GM12878 (cell line): ENCODE measurements around the gene ADAT3. TPM values are rescaled to one million over a fixed set of nuclear protein-coding genes. Genes with fewer than 3 reads are reported as not detected.
A peak's percentile ranks its signal among the peaks of the same experiment; 100 is the strongest.

ENCODE experiments used
- ATAC-seq: fragments of 200-7000 bp; cut with Tn5 transposase; 3 replicates; pipeline ENCODE4 v1.9.1; 2020; ENCODE audit warnings: mild to moderate bottlenecking, moderate library complexity
- BruUV-seq: library from RNA; stranded (reverse); fragments of 400-500 nt; replicated peaks from 2 replicates; lab custom pipeline; 2021; lab: Mats Ljungman, UMichigan
- CTCF ChIA-PET: fragments of 300-600 bp; sonication (Branson Sonifier 250); formaldehyde crosslinking; extraction: SDS; loops from one replicate; lab custom pipeline; 2021; ENCODE audit warnings: inconsistent platforms; lab: Yijun Ruan, JAX
- POLR2A ChIA-PET: fragments of 350-600 bp; formaldehyde crosslinking; extraction: SDS; loops from one replicate; lab custom pipeline; 2021; ENCODE audit warnings: inconsistent platforms; lab: Charles Lee
- RAD21 ChIA-PET: fragments of 300-600 bp; sonication (Branson Sonifier 250); formaldehyde crosslinking; loops from one replicate; lab custom pipeline; 2023; ENCODE audit warnings: antibody characterized with exemption; ENCODE audit not compliant: unreplicated experiment; lab: Charles Lee
- SMC1A ChIA-PET: fragments of 300-600 bp; sonication (Branson Sonifier 250); formaldehyde crosslinking; loops from one replicate; lab custom pipeline; 2023; ENCODE audit not compliant: unreplicated experiment, uncharacterized antibody; lab: Charles Lee
- DNase-seq: peaks from one replicate; pipeline ENCODE4 v3.0.0-alpha.2; 2011; ENCODE audit warnings: low read depth, low spot score
- FAIRE-seq: peaks from 3 replicates; lab custom pipeline; 2011; peaks lifted over from hg19 to GRCh38; lab: Jason Lieb, UNC
- H2AFZ ChIP-seq: 2 replicates; pipeline ENCODE4 v1.6.0; 2011; ENCODE audit warnings: low read depth, low read length, control low read depth; ENCODE audit not compliant: control insufficient read depth
- H3K27ac ChIP-seq: 2 replicates; pipeline ENCODE4 v1.5.1; 2011; ENCODE audit warnings: control low read depth; ENCODE audit not compliant: control insufficient read depth, insufficient read depth
- H3K27me3 ChIP-seq, 2 experiments: replicated peaks in 1 of 2; 2 replicates each; pipeline versions ENCODE4 v1.6.0 to v1.6.1; 2011; ENCODE audit warnings: low read length in 1 of 2; ENCODE audit not compliant: control insufficient read depth in 2 of 2, insufficient read depth in 2 of 2
- H3K36me3 ChIP-seq, 2 experiments: 2 replicates each; pipeline ENCODE4 v1.5.1; 2011; ENCODE audit warnings: low read length in 1 of 2; ENCODE audit not compliant: control insufficient read depth in 2 of 2, insufficient read depth in 2 of 2
- H3K4me1 ChIP-seq: 2 replicates; pipeline ENCODE4 v1.6.1; 2011; ENCODE audit warnings: mild to moderate bottlenecking, low read length, moderate library complexity, mixed read lengths; ENCODE audit not compliant: control insufficient read depth, insufficient read depth
- H3K4me2 ChIP-seq: 2 replicates; pipeline ENCODE4 v1.6.0; 2011; ENCODE audit warnings: control low read depth; ENCODE audit not compliant: control insufficient read depth, insufficient read depth
- H3K4me3 ChIP-seq: fragments of 200-600 bp; sonication (generic); 2 replicates; pipeline ENCODE4 v1.5.1; 2016
- H3K79me2 ChIP-seq: 2 replicates; pipeline ENCODE4 v1.6.0; 2011; ENCODE audit warnings: low read length; ENCODE audit not compliant: control insufficient read depth, insufficient read depth
- H3K9ac ChIP-seq: 2 replicates; pipeline ENCODE4 v1.8.0; 2011; ENCODE audit warnings: low read length, control low read depth, mixed read lengths; ENCODE audit not compliant: control insufficient read depth, insufficient read depth
- H3K9me3 ChIP-seq: replicated peaks from 3 replicates; pipeline ENCODE4 v1.5.1; 2011; ENCODE audit warnings: mild to moderate bottlenecking, low read length; ENCODE audit not compliant: control insufficient read depth, insufficient read depth
- H4K20me1 ChIP-seq: 2 replicates; pipeline ENCODE4 v1.6.0; 2011; ENCODE audit not compliant: control insufficient read depth, insufficient read depth
- KDM1A ChIP-seq: fragments of 200-600 bp; sonication (generic); IDR thresholded peaks from 2 replicates; pipeline ENCODE4 v1.6.1; 2016; ENCODE audit warnings: borderline replicate concordance
- MLLT1 ChIP-seq: fragments of 450-650 bp; IDR thresholded peaks from 2 replicates; pipeline ENCODE4 v1.6.1; 2016; ENCODE audit warnings: mild to moderate bottlenecking
- NR2C2 ChIP-seq: IDR thresholded peaks from 2 replicates; pipeline ENCODE4 v1.6.1; 2011; ENCODE audit warnings: borderline replicate concordance, low read depth; ENCODE audit not compliant: control insufficient read depth, insufficient read length
- ZBTB40 ChIP-seq: fragments of 450-650 bp; IDR thresholded peaks from 2 replicates; pipeline ENCODE4 v1.6.1; 2016; ENCODE audit warnings: mild to moderate bottlenecking, moderate library complexity, borderline replicate concordance
- ZNF207 ChIP-seq: fragments of 450-650 bp; IDR thresholded peaks from 2 replicates; pipeline ENCODE4 v1.6.1; 2014; ENCODE audit warnings: antibody characterized with exemption, mild to moderate bottlenecking, borderline replicate concordance
- WGBS: methylation state at CpG from one replicate; pipeline ENCODE4 v1.1.6; 2016; ENCODE audit warnings: low lambda C conversion rate; ENCODE audit not compliant: insufficient replicate concordance, insufficient coverage; ENCODE audit errors: missing lambda C conversion rate; 5-methylcytosine and 5-hydroxymethylcytosine counted together
- in situ Hi-C: fragments of 300-500 bp; cut with MboI; formaldehyde crosslinking; loops from 9 replicates; pipeline ENCODE4 v1.14.3; 2018; ENCODE audit warnings: mixed read lengths
- intact Hi-C: fragments of 100-400 bp; cut with micrococcal nuclease; formaldehyde crosslinking; loops from one replicate; pipeline ENCODE4 v1.14.2; 2022; ENCODE audit not compliant: unreplicated experiment
- polyA plus RNA-seq, 11 experiments: library from polyadenylated mRNA; depleted of rRNA in 4 of 11; unstranded in 6 of 11; stranded (reverse) in 5 of 11; fragments of >200 nt; fragmentation: Nextera tagmentation in 4 of 11; fragmentation: Illumina TruSeq in 1 of 11; extraction: Ambion mirVana in 4 of 11; extraction: Trizol in 1 of 11; gene quantifications; 1 replicate in 1 of 11; 2 replicates in 10 of 11; pipeline versions ENCODE4 v1.2.1 to v1.2.3, GENCODE V29; 2011 to 2016; ENCODE audit warnings: inconsistent platforms in 2 of 11, missing spikeins in 2 of 11, low read depth in 1 of 11
- total RNA-seq, 4 experiments: library from RNA; depleted of rRNA in 3 of 4; stranded (reverse); fragments of >200 nt in 3 of 4; fragmentation: Illumina TruSeq in 1 of 4; extraction: Trizol in 1 of 4; gene quantifications; 2 replicates each; pipeline versions ENCODE4 v1.2.1 to v1.2.3, GENCODE V29; 2013 to 2021

ADAT3 gene
- total and polyA plus RNA-seq, 10 of the 15 experiments (the other 5 are each of a cell fraction or from before 2014, with no cell fraction given), result 0.27 to 11.8 (median 7.7) TPM; not detected in 3

GRCh38 chr19:1882786-1883692, 22.2 kb upstream of the ADAT3 start:
- Histone ChIP-seq H3K9me3 (no peaks in the 10 kb centered on the region), H3K4me3 (peak overlapping the region; percentile 99), H3K79me2 (peaks cover 34% of the 10 kb centered on the region), H3K27ac (peak overlapping the region; percentile 30; the same call in 1 of the 2 replicates), H4K20me1 (peaks cover 9% of the 10 kb centered on the region; the same call in 1 of the 2 replicates), H3K9ac (peak overlapping the region; percentile 96), H3K27me3 (no peaks in the 10 kb centered on the region), H2AFZ (no peak overlapping the region), H3K36me3 (peaks cover 0 to 6% of the 10 kb centered on the region in 2 experiments; a peak in 2 of 4 replicates), H3K4me2 (peak overlapping the region; percentile 86), H3K4me1 (peaks cover 21% of the 10 kb centered on the region)
- BruUV-seq, result no TSS peak
- ATAC-seq, result peak; percentile 16; the same call in 2 of the 3 replicates
- intact Hi-C loops (no loop called here), in situ Hi-C loops (no loop called here)
- RAD21 ChIA-PET, result no interaction called here
- FAIRE-seq, result no peak
- no peak for TF ChIP-seq ZBTB40
- peak; percentile 47; the same call in 1 of the 2 replicates for TF ChIP-seq MLLT1
- TF ChIP-seq NR2C2, result no peak
- TF ChIP-seq KDM1A, result no peak
- no peak for TF ChIP-seq ZNF207
- DNase-seq, result no peak
- WGBS, result 62% methylated on average over 25 of the region's 25 CpGs
- POLR2A ChIA-PET, result interaction anchor here (0.6 to 2.7 kb wide), 3 partner anchors 8 to 202 kb away, joined by 3 to 9 read pairs (median 3); no protein-coding TSS in a partner anchor
- CTCF ChIA-PET, result interaction anchor here (1.7 to 2.4 kb wide), 2 partner anchors 14 to 19 kb away, joined by 5 read pairs; no protein-coding TSS in a partner anchor
- SMC1A ChIA-PET, result interaction anchor here (1.3 to 2.0 kb wide), 2 partner anchors 14 to 21 kb away, joined by 3 to 6 read pairs; no protein-coding TSS in a partner anchor
